Measurements from ENCODE around the gene ENOX1.

The ENOX1 gene

DNA sequence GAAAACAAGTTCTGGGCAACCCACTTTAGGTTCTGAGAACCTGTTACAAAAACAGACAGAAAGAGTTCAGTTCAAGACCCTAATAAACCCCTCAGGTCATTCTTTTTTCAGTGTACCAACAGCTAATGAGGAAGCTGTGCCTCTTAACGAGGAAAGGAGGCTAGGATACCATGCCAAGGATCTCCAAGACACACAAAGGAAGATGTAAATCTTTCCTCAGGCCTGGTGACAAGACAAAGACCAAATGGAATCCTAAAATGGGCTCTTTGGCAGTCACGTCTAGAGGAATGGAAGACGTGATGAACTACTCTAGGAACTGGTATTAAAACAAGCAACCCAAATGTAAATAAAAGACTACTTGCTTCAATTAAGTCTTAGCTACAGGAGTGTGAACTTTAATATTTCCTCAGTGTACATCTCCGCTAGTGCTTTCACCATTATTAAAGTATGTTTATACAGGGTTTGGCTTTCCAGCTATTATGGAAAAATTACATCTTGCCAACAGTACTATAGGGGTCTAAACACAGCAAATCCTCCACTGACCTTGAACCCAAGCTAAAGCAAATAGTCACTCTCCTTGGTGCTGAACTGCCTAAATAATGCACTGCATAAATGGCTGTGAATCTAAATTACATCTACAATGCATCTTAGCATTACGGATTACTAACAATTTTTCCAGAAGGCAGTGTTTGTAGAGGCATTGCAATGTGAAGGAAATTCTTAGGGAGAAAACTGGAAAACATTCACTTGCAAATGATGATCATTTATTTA is 42.3 kb downstream of the ENOX1 start:
- no peak for DNase-seq

DNA sequence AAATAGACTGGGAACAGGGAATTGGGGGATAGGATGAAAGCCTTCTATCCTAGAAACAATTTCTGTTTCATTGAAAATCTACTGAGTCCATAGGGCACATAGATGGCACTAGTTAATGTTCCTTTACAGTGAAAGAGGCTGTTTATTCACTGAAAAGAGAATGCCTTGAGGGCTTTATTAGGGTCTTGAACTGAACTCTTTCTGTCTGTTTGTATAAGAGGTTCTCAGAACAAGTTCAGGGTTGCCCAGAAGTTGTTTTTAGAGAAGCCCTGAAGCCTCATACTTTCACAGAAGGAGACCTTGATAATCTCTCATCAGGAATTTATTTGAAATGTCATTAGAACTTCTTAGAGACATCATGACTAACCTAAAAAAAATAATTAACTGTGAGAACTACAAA is 43.9 kb downstream of the ENOX1 start:
- no peak for DNase-seq

DNA sequence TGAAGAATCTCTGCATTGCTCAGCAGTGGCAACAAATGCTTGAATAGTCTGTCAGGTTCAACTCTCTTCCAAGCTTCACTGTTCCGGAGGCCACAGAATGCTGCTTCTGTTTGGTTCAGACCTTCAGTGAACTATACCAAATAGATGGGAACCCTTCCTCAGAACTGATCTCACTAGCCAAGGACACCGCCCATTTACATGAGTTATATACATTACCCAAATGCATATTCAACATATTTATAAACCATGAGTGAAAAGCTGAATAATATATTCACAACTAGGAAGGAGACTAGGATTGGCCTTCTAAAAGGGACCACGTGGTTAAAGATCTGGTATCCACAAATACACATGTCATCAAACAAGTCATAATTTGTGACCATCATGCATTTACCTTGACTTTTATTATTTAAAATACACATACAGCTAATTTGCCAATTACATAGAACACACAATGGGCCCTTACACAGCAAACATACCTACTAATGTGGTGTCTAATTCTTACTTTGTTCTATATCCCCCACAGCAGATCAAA is 49.3 kb downstream of the ENOX1 start:
- no peak for DNase-seq

DNA sequence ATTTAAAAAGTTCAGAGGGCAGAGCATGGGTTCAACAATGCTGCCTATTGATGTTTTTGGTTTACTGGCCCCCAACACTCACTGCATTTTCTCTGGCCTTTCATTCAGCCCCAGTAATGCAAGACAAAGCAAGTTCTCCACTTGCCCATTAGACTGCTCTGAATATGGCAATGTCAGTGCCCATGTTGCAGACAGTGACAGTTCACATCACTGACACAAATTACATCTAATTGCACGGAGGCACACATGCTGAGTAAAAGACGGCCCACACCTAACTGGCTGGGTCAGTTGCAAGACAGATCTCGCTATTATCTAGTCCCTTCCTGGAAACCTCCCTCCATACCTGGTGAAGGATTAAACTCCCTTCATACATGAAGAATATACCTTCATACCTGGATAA is 54.0 kb downstream of the ENOX1 start:
- DNase-seq, result no peak

DNA sequence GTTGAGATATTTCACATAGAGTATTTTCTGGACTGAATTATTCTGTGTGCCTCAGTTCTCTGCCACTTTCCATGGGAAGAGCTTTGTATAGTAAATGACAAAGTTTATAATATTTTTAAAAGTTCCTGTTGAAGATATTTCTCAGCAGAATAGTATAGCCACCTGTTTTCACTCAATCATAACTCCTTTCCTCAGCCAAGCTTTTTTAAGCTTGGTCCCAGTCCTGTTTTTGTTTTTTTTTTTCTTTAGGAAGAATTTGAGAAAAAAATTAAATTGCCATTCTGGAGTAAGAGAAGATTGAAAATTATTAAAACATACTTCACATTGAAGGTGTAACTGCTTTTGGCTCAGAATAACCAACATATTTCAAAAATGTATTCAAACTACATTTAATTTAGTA is 55.5 kb downstream of the ENOX1 start:
- DNase-seq, result no peak

DNA sequence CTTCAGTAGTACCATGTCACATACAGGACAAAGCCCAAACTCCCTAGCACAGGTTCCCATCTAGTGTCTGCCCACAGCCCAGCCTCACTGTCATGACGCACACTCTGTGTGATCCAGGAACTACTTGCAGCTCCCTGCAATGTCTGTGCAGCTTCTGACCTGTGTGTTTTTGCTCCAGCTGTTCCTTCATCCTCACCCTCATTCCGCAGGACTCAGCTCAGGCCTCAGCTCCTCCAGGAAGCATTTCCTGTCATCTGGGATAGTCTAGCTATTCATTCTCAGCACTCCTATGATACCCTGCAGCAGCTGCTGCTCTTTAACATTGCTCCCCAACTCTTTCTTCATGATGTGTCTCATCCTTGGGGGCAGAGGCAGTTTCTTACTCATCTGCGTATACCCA is 56.1 kb downstream of the ENOX1 start:
- DNase-seq, result peak; percentile 79

DNA sequence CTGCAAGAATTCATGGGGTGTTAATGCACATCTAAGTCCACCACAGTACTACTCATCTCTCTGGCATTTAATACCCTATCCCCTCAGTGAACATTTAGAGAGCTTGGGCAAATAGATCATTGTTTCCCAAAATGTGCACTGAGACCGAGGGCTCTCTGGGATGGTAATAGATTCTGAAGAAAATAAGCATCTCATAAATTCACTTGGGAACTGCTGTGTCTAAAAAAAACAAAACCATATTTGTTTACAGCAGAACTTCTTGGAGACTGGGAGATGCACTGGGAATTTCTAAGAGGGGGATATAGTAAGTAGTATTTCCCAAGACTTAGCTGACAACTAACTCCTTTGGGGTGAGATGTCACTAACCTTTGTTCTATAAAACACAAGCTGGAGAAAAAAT is 58.4 kb downstream of the ENOX1 start:
- DNase-seq, result peak; percentile 14

DNA sequence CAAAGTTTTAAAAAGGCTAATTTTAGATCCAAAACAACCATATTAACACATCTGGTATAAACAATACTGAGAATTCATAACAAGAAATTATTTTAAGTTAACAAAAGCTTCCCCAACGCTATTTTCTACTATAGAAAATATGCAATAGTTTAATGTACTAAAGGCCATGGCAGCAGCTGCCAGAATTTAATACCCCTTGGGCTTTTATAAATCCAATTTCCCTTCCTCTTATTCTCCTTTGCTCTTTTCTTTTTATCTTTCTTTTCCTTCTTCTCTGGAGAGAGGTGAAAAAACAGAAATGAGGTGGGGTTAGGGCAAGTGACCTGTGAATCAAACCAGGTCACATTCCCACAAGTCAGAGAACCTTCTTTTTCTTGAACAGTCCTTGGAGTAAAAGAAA is 58.9 kb downstream of the ENOX1 start:
- DNase-seq, result no peak

DNA sequence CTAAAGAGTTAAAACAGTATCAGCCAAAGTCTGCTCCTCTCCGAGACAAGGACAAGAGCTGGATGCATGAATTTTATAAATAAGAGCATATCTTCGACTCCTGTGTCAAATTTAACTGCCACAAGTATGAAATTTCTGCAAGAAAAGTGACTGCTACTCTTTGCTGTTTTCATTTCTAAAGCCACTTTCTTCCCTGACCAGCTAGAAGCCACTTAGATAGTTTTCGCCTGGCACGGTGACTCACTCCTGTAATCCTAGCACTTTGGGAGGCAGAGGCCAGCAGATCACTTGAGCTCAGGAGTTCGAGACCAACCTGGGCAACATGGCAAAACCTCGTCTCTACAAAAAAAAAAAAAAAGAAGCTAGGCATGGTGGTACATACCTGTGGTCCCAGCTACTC is 61.3 kb downstream of the ENOX1 start:
- no peak for DNase-seq

DNA sequence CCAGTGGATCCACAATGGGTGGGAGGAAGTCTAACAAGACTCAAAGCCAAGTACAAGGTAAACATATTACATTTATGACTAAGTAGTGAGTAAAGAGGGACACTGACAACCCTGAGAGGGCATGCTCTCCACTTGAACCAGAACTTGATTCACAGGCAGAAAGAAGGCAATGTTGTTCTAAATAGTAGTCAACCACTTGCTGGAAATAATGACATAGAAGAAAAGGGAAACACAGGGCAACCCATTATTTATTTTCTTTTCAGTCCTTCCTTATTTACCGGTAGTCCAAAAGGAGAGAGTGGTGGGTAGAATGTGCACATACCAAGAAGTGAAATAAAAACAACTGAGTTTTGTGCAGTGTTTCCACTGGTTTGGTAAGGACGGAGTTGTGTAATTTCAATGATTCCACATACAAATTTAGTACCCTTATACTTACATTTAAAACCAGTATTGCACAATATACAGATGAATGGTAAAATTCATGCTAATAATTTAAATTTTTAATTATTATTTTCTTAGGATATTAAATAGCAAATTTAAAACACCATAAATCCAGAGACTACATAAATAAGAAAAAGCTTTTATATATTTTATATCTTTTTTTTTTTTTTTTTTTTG is 65.9 kb downstream of the ENOX1 start:
- no peak for DNase-seq

DNA sequence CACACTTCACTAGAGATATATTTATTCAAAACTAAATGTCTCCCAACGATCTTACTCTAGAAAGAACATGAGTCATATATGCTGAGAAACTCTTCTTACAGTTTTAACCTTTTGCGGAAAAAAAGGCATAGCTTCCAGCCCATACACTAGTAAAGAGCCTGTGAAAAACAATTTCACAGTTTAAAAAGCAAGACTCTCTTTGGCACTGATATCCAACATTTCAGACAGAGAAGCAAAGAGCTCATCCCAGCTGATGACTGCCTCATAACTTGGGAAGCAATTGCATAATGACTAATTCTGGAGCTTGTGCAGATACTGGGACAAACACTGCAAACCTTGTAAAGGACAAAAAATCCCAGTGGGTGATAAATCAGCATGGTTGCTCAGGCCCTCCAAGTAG is 88.0 kb downstream of the ENOX1 start:
- DNase-seq, result peak; percentile 53

DNA sequence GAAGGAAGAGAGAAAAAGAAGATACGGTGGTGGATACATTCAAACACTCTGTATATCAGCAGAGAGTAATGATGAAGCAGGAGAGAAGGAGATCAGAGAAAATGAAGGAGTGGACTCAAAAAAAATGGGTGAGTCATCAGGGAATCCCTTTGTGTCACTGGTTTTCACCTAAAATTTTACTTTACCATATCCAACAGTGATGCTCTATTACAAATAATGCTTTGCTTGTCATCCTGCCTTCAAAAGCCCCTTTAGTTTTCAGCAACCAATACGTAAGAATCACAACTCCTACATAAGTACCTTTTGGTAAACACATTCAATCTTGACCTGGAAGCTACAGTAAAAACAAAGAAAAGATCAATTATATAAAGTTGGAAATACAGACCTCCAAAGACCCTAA is 88.8 kb downstream of the ENOX1 start:
- no peak for DNase-seq

DNA sequence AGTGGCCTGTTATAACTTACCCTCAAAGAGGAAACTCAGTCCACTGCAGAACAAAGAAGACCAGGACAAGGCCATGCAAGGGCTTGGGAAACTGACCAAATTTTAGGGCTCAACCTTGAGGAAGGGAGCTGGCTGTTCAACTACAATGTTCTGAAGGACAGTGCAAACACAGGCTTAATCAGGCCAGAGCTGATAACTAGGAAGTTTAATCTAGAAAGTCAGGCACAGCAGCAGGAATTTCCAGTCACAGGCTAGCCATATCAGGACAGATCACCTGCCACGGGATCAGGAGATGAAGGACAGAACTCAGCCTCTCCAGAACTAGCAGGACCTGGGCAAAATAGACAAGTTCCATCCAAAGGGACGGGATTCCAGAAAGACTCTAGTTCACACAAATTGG is 89.4 kb downstream of the ENOX1 start:
- DNase-seq, result no peak

DNA sequence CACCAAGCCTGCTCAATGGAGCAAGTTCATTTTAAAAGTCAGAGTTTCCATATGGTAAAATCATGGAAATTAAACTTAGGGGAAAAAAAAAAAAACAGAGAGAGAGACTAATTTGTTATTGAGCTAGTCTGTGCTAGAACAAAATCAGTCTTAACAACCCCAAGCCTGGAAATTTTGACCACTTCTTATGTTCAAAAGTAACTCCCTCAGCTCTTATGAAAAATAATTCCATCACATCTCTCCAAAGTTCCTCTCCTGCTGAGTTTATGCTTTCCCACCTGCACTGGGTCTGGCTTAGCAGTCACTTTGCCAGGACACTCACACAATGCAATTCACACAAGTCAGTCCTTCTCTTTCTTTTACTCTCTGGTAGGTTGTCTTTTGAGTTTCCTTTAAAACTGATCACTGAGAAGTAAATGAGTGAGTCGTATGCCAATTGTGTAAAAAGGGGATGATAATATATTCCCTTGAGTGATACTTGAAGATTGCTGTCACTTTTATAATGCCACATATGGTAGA is 92.6 kb downstream of the ENOX1 start:
- no peak for DNase-seq

DNA sequence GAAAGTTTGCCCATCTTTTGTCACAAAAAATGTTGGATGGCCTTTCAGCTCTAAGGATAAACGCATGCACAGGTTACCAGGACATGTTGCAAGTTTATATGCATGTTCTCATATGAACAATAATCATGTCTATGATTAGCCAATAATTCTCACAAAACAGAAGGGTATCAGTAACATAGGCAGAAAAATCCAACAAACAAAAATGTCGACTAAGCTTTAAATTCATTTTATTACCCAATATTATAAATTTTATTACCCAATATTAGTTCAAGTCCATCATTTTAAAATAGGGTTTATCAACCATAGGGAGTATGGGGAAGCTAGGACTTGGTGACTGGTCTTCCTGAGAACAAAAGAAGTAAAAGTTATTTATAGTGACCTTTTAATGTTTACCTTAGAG is 93.1 kb downstream of the ENOX1 start:
- no peak for DNase-seq

DNA sequence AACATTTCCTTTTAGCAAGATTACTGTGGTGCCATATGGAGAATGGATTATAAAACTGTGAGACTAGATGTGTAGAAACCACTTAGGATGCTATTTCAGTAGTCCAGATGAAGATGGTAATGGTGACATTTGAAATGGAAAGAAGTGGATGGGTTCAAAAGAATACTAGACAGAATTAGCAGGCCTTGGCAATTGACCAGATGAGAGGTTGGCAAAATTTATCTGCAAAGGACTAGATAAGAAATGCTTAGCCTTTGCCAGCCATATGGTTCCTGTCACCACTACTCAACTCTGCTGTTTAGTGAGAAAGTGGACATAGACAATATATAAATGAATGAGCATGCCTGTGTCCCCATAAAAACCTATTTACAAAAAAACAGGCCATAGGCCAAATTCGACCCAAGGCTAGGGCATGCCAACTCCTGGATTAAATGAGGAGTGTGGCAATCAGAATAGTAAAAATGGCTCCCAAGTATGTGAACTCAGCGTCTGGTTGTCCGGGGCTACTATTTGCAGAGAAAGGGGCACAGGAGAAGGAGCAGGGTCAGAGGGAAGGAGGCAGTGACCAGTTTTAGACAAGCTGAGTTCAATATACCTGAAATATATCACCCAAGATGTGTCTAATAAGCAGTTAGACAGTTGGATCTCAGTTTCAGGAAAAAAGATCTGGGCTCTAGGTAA is 98.4 kb downstream of the ENOX1 start:
- DNase-seq, result no peak

DNA sequence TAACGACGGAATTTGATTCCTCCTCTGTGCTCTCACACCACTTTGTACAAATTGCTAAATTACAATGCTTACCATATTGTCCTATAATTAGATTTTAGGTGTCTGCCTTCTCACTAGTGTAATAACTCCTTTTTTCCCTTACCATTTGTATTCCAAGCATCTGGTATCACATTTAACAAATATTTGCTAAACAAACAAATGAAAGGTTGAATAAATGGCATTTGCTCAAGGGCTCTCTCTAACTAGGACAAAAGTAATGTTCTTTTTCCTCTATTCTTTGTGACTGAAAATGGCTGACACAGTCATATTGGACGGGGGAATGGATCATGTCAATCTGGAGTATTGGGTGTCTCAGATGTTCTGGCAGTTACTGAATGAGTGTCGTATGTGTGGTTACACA is 99.7 kb downstream of the ENOX1 start:
- no peak for DNase-seq

DNA sequence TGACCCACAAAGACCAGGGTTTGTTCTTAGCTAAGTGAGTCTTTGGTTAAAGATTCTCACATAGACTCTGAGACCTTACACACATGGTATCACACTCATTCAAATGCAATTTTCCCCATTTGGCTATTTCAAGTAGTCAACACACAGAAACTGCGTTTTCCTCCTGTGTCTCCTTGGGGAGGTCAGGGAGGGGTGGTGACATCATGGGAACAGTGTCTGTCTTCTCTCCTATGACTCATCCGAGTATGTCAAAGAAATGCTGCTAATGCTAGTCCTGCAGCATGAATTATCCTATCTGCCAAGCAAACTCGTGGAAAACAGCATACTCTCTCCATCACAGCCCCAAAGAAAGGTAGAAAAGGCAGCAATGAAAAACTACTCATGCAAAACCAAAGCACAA is 100.2 kb downstream of the ENOX1 start:
- DNase-seq, result peak; percentile 92

DNA sequence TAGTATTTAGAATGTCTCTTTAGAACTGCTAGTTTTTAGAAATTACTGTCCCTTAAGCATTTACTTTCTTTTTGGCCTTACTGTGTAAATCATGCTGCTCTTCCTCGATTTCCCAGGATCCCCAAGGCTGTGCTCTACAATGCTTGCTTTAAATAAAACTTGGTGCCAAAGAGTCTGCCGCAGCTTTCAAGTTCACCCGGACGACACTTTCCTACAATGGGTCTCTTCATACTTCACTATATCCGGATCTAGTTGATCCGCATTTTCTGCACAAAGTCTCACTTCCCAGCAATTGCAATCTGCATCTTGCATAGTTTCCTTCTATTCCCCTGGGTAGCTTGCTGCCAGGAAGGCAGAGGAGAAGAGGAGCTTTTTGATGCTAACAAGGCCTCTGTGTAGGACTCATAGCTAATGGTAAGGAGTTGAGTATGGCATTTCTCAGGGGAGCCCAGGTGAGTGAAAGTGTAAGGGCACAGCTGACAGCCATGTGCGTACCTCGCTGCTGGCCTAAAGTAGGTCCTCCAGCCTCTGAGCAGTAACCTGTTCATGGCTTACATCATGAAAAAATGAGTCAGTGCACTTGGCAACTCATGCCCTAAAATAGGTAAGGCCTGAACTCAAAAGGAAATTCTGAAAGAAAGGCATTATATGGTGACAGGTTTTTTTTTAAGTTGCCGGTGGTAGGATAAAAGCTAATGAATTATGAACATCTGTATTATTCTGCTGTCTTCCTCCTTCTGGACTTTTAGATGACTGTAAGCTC is 101.6 kb downstream of the ENOX1 start:
- no peak for DNase-seq

DNA sequence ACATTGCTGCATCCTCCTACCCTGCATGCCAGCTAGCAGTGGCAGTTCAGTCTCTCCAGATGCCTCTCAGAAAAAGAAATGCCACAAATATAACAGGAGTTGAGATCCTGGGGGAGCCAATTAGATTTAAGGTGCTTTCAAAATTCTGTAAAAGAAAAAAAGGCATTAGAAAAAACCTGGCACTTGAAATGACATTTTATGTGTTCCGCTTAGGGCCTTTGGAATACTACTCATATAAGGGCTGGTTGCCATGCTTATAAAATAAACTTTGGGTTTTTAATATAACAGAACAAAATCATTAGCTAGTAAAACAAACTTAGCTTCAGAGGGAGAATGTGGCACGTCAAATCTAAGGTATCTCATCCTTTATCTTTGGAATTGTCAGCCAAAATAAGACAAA is 104.1 kb downstream of the ENOX1 start:
- DNase-seq, result no peak

DNA sequence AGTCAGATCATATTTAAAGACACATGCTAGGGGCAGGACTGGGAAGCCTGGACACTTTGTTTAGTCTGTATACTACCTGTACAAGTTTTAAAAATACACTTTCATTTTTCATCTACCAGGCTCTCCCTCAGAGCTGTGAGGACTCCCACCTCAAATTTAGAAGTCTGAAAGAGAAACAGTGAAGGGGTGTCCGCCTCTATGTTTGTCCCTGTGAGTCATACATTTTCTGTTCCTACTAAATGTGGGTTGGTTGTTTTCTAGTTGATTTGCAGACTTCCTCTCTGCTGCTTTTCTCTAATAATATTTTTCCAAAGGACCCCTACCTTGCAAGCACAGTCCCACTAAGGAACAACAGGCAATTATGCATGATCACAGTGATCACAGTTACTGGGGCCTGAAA is 110.5 kb downstream of the ENOX1 start:
- DNase-seq, result no peak

DNA sequence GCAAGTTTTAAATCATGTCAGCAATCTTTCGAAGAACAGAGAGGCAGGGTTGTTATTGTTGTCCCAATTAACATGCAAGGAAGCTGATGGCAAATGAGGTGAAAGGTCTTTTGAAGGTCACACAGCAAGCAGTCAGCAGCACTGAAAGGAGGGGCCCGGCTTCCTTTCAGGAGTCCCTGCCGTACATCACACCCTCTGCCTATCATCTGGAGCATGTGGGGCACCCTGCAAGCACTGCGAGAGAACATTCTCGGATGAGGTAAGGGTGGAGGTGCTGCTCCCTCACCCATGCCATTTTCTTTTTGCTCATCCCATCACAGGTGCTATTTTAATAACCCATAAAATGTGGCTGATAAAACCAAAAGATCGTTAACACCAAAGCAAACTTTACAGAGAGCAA is 111.2 kb downstream of the ENOX1 start:
- no peak for DNase-seq

DNA sequence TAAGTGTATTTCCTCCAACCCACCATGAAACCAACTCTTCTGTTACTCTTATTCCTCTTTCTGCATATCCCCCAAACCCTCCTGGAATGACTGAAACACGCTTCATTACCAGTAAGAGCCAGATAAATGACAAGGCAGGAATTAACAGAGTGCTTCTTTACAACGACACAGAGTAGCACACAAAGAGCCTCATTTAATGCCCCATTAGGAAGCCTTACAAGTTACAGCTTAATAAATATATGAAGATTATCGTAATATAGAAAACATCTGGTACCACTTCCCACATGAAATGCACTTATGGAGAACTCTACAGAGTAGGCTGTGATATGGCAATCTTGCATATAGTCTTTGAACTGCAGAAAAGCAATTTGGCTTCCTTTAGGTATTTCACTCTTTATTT is 116.8 kb downstream of the ENOX1 start:
- DNase-seq, result no peak
